ENCODE measurements around the gene ARAF.

- TF ChIP-seq POLR2AphosphoS5 (IDR thresholded peaks at IDR 0.05) (no peak), CTCF (IDR thresholded peaks at IDR 0.05; ENCODE audit: poor library complexity, severe bottlenecking) (no peak), SMC3 (conservative IDR thresholded peaks at IDR 0.05; ENCODE audit: poor library complexity) (no peak), EZH2 (IDR thresholded peaks at IDR 0.05; ENCODE audit: borderline replicate concordance, insufficient read depth, low read length, poor library complexity, severe bottlenecking) (no peak), EP300 (conservative IDR thresholded peaks at IDR 0.05; ENCODE audit: poor library complexity, severe bottlenecking) (no peak), RAD21 (conservative IDR thresholded peaks at IDR 0.05) (no peak), TAF1 (IDR thresholded peaks at IDR 0.05; ENCODE audit: low read depth) (no peak), REST (IDR thresholded peaks at IDR 0.05; ENCODE audit: borderline replicate concordance) (no peak), MXI1 (conservative IDR thresholded peaks at IDR 0.05; ENCODE audit: poor library complexity, severe bottlenecking) (no peak)
Measured at GRCh38 chrX:47577424-47577823, 16.4 kb downstream of the ARAF start.

All from neural cell (in vitro differentiated cells).